A549 (cell line): ENCODE data around the gene OR6K2.

Source experiments
- HMGXB4 ChIP-seq: fragments of 250-450 bp; sonication (Bioruptor Pico); IDR thresholded peaks from 2 replicates; pipeline ENCODE4 v1.5.0; 2021; ENCODE audit warnings: mild to moderate bottlenecking, moderate library complexity, borderline replicate concordance
- JUNB ChIP-seq: fragments of >200 bp; sonication (Bioruptor Twin); formaldehyde crosslinking; IDR thresholded peaks from 2 replicates; pipeline ENCODE4 v1.6.1; 2016
- POLR2A ChIP-seq: IDR thresholded peaks from 2 replicates; pipeline ENCODE4 v1.6.1; 2012; ENCODE audit warnings: mild to moderate bottlenecking, low read length
- RFX5 ChIP-seq: fragments of 450-650 bp; IDR thresholded peaks from 2 replicates; pipeline ENCODE4 v1.7.1; 2014; ENCODE audit warnings: antibody characterized with exemption, mild to moderate bottlenecking, moderate library complexity
- TF ChIP-seq, protein P1 (sequence below): fragments of >200 bp; sonication (Bioruptor Twin); formaldehyde crosslinking; IDR thresholded peaks from 3 replicates; pipeline ENCODE4 v1.5.1; 2016

DNA sequence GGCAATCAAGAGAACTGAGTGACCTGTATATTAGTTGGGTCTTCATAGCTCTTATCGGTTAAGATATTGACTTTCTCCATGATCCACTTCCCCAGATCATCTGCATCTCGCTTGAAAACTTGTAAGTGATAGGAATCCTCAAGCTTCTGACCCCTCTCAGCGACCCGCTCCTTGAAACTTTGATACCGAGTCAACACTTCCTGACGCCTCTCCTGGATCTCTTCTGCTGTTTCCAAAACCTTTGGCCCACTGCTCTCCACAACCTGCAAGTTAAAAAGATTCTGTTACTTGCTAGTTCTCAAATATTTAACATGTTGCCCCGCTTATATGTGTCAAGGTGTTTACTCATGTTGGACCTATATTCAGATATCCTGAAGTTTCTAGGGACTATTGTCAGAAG lies 15.4 kb downstream of the OR6K2 start:
- no peak for TF ChIP-seq POLR2A
- no peak for TF ChIP-seq RFX5
- TF ChIP-seq HMGXB4 (CRISPR knock-in tag): no peak
- TF ChIP-seq, protein P1, sequence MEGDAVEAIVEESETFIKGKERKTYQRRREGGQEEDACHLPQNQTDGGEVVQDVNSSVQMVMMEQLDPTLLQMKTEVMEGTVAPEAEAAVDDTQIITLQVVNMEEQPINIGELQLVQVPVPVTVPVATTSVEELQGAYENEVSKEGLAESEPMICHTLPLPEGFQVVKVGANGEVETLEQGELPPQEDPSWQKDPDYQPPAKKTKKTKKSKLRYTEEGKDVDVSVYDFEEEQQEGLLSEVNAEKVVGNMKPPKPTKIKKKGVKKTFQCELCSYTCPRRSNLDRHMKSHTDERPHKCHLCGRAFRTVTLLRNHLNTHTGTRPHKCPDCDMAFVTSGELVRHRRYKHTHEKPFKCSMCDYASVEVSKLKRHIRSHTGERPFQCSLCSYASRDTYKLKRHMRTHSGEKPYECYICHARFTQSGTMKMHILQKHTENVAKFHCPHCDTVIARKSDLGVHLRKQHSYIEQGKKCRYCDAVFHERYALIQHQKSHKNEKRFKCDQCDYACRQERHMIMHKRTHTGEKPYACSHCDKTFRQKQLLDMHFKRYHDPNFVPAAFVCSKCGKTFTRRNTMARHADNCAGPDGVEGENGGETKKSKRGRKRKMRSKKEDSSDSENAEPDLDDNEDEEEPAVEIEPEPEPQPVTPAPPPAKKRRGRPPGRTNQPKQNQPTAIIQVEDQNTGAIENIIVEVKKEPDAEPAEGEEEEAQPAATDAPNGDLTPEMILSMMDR: no peak
- no peak for TF ChIP-seq JUNB
